Measurements from ENCODE around the gene OLFM1.
"Not testable (repeated sequence)": the region's sequence is repeated elsewhere in the genome, so short reads cannot be mapped to it uniquely, and the experiment has no call there.

OLFM1 gene

DNA sequence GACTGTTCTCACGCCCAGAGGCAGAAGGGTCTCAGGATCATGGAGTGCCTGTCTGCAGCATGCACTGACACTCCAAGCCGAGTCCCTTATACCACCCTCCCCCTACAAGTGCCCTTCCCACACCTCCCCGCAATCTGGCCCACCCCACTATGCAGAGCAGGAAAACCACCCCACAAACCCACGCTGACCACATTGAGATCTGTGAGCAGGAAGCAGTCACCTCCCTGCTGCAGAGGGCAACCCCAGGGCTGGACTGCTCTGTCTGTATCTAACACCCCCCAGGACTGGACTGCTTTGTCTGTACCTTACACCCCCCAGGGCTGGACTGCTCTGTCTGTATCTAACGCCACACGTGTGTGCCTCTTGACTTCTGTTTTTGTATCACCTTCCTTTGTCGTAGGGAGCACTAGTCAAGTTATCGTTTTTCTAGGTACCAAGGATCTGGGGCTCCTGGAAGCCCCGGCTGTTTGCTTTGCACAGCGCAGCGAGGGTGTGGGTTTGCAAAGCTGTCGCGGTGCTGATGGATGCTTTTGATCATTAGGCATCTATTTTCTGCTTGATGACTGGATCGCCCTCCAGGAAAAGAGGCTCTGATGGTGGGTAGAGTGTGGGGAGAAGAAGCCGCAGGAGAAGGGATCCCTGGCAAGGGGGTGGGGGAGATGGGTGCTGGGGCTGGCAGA, 21.5 kb downstream of the OLFM1 start:
- Histone ChIP-seq H3K9ac (ENCODE audit: low read length) (no peak overlapping the region), H3K4me2 (ENCODE audit: low read length) (no peak overlapping the region), H3K36me3 (replicated peaks; ENCODE audit: low read depth, low read length) (no peaks in the 10 kb centered on the region), H3K79me2 (ENCODE audit: low read length) (no peaks in the 10 kb centered on the region), H3K4me1 (ENCODE audit: low read length) (no peaks in the 10 kb centered on the region), H3K27ac (ENCODE audit: low read length) (no peak overlapping the region), H3K27me3 (ENCODE audit: low read depth, low read length) (0 out of 2 replicates have a peak, but pooled peaks cover 10% of the 10 kb centered on the region), H2AFZ (ENCODE audit: low read depth, low read length) (no peak overlapping the region), H3K9me3 (ENCODE audit: insufficient read depth, low read length) (no peaks in the 10 kb centered on the region), H3K4me3 (ENCODE audit: low read length) (no peak overlapping the region), H4K20me1 (ENCODE audit: insufficient read depth, low read length) (no peaks in the 10 kb centered on the region)
- TF ChIP-seq, protein P1, sequence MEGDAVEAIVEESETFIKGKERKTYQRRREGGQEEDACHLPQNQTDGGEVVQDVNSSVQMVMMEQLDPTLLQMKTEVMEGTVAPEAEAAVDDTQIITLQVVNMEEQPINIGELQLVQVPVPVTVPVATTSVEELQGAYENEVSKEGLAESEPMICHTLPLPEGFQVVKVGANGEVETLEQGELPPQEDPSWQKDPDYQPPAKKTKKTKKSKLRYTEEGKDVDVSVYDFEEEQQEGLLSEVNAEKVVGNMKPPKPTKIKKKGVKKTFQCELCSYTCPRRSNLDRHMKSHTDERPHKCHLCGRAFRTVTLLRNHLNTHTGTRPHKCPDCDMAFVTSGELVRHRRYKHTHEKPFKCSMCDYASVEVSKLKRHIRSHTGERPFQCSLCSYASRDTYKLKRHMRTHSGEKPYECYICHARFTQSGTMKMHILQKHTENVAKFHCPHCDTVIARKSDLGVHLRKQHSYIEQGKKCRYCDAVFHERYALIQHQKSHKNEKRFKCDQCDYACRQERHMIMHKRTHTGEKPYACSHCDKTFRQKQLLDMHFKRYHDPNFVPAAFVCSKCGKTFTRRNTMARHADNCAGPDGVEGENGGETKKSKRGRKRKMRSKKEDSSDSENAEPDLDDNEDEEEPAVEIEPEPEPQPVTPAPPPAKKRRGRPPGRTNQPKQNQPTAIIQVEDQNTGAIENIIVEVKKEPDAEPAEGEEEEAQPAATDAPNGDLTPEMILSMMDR (IDR thresholded peaks at IDR 0.05; ENCODE audit: low read depth, low read length): no peak
- no peak for TF ChIP-seq EZH2phosphoT487 (IDR thresholded peaks at IDR 0.05; ENCODE audit: low read depth)

DNA sequence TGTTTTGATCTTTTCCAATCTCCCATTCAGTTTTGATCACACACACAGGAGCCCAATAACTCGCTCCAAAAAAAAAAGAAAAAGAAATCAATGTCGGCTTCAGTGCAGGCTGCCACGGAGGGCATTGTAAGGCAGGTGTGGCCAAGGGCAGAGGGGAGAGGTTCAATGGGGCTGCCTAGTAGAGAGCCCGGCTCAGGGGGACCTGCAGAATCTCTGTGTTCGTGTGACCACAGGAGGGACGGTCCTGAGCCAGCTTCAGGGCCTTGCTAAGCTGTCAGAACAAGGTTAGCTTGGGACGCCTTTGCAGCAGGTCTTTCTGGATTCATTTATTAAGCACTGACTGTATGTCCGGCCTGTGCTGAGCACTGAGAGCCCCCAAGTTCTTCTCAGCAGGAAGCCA, 22.2 kb downstream of the OLFM1 start:
- H3K36me3 ChIP-seq (replicated peaks; ENCODE audit: low read depth, low read length): no peaks in the 10 kb centered on the region
- no peak for TF ChIP-seq EZH2phosphoT487 (IDR thresholded peaks at IDR 0.05; ENCODE audit: low read depth)
- TF ChIP-seq, protein P1 (IDR thresholded peaks at IDR 0.05; ENCODE audit: low read depth, low read length): no peak
- H3K27me3 ChIP-seq (ENCODE audit: low read depth, low read length): 0 out of 2 replicates have a peak, but pooled peaks cover 10% of the 10 kb centered on the region
- no peak overlapping the region for H3K27ac ChIP-seq (ENCODE audit: low read length)
- no peak overlapping the region for H3K4me3 ChIP-seq (ENCODE audit: low read length)
- H3K9ac ChIP-seq (ENCODE audit: low read length): no peak overlapping the region
- H2AFZ ChIP-seq (ENCODE audit: low read depth, low read length): no peak overlapping the region
- no peaks in the 10 kb centered on the region for H3K4me1 ChIP-seq (ENCODE audit: low read length)
- no peaks in the 10 kb centered on the region for H4K20me1 ChIP-seq (ENCODE audit: insufficient read depth, low read length)
- H3K79me2 ChIP-seq (ENCODE audit: low read length): no peaks in the 10 kb centered on the region
- no peak overlapping the region for H3K4me2 ChIP-seq (ENCODE audit: low read length)
- H3K9me3 ChIP-seq (ENCODE audit: insufficient read depth, low read length): no peaks in the 10 kb centered on the region

DNA sequence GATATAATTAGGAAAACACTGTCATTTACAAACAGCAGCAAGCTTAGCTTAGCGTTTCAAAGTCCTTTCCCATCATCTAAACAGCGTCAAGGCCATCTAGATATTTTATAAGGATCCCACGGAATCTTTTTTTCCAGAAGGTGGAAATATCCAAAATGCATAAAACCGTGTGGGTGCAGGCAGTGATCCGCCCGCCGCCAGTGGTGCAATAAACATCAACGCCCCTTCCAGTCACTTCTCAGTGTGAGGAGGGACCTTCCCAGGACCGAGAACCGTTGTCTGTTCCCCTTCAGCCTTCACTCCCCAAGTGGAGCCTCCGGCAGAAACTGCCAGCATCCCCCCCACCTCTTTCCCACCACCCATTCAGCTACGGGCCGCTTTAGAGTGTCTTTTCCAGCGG, 22.9 kb downstream of the OLFM1 start:
- Histone ChIP-seq H2AFZ (ENCODE audit: low read depth, low read length) (no peak overlapping the region), H3K27me3 (ENCODE audit: low read depth, low read length) (0 out of 2 replicates have a peak, but pooled peaks cover 10% of the 10 kb centered on the region), H3K9me3 (ENCODE audit: insufficient read depth, low read length) (no peaks in the 10 kb centered on the region), H3K9ac (ENCODE audit: low read length) (no peak overlapping the region), H3K79me2 (ENCODE audit: low read length) (no peaks in the 10 kb centered on the region), H3K36me3 (replicated peaks; ENCODE audit: low read depth, low read length) (no peaks in the 10 kb centered on the region), H3K4me1 (ENCODE audit: low read length) (no peaks in the 10 kb centered on the region), H3K4me2 (ENCODE audit: low read length) (no peak overlapping the region), H3K27ac (ENCODE audit: low read length) (no peak overlapping the region), H3K4me3 (ENCODE audit: low read length) (no peak overlapping the region), H4K20me1 (ENCODE audit: insufficient read depth, low read length) (no peaks in the 10 kb centered on the region)
- TF ChIP-seq, protein P1 (IDR thresholded peaks at IDR 0.05; ENCODE audit: low read depth, low read length): no peak

DNA sequence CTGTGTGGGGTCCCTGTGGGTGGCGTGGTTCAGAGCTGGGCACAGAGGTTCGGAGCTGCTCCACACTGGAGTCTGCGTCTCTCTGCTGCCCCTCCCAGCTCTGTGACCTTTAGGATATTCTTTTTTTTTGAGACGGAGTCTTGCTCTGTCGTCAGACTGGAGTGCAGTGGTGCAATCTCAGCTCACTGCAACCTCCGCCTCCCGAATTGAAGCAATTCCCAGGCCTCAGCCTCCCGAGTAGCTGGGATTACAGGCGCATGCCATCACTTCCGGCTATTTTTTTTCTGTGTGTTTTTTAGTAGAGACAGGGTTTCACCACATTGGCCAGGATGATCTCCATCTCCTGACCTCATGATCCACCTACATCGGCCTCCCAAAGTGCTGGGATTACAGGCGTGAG, 24.1 kb downstream of the OLFM1 start:
- H3K4me2 ChIP-seq (ENCODE audit: low read length); H3K9me3 ChIP-seq (ENCODE audit: insufficient read depth, low read length); H2AFZ ChIP-seq (ENCODE audit: low read depth, low read length); H3K36me3 ChIP-seq (replicated peaks; ENCODE audit: low read depth, low read length); H4K20me1 ChIP-seq (ENCODE audit: insufficient read depth, low read length); H3K27ac ChIP-seq (ENCODE audit: low read length); H3K27me3 ChIP-seq (ENCODE audit: low read depth, low read length); H3K79me2 ChIP-seq (ENCODE audit: low read length); H3K9ac ChIP-seq (ENCODE audit: low read length); H3K4me3 ChIP-seq (ENCODE audit: low read length); H3K4me1 ChIP-seq (ENCODE audit: low read length): not testable (repeated sequence)
